HG02938 (cell line): ENCODE measurements around the gene EIF4G2.
"Not testable (repeated sequence)": the region's sequence is repeated elsewhere in the genome, so short reads cannot be mapped to it uniquely, and the experiment has no call there.

Source experiments
- ATAC-seq: cut with Tn5 transposase; IDR thresholded peaks from one replicate; pipeline ENCODE4 v1.9.1; 2021; ENCODE audit warnings: mild to moderate bottlenecking, moderate library complexity; ENCODE audit not compliant: unreplicated experiment

EIF4G2 gene

GRCh38 chr11:10808553-10809372 lies at the start of gene EIF4G2:
Gene EIF4G2 (minus strand): TSS chr11:10808926.
- ATAC-seq = peak; percentile 90

DNA sequence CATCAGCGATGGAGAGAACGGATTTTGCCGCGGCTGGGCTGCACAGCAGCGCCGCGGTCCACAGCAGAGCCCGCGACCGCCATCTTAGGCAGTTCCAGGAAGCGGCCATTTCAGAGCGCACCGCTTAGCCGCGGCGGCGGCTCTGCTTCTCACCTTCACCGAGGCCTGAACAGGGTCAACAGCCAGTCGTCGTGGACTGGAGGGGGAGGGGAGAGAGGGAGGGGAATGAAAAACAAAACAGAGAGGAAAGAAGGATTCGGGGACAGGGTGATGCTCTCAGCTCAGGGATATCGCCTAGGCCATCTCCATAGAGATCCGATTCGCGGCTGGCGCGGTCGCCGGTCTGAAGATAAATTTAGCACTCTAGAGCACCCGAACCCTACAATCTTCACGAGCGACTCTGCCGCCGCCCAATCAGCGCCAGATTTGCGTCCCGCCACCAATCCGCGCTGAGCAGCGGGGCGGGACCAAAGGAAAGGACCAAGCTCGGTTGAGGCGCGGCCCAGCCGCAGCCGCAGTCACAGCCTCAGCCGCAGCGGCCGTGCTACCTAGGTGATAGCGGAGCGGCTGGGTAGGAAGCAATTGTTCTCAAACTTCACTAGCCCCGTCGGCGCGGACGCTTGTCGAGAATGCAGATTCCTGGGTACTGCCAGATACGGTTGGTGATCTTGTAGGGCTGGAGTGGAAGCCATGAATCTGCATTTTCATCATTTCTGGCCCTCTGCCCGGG lies 49.1 kb upstream of the EIF4G2 start, which contains the start of gene ZBED5:
Gene ZBED5 (minus strand): TSS at position 345 of the 730 bp plus-strand sequence. CDS start 3,108 bp downstream, outside the sequence.
- ATAC-seq = peak; percentile 94

DNA sequence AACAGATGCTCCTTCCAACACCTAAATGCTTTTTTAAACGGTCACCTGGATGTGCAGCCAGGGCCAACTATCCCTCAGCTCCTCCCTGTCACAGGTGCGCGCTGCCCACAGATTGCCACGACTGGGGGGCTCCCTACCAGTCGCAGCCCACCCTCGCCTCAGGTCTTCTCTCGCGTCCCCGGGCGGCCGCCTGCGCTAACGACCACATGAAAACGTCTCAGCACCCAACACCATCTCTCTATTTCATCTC lies 48.7 kb upstream of the EIF4G2 start:
- no peak for ATAC-seq

GRCh38 chr11:10856689-10857458 lies 48.1 kb upstream of the EIF4G2 start:
- ATAC-seq = no peak

- no peak for ATAC-seq
Observed at GRCh38 chr11:10855295-10855694, 46.6 kb upstream of the EIF4G2 start.

- ATAC-seq = no peak
Observed at GRCh38 chr11:10847960-10848860, 39.5 kb upstream of the EIF4G2 start.

DNA sequence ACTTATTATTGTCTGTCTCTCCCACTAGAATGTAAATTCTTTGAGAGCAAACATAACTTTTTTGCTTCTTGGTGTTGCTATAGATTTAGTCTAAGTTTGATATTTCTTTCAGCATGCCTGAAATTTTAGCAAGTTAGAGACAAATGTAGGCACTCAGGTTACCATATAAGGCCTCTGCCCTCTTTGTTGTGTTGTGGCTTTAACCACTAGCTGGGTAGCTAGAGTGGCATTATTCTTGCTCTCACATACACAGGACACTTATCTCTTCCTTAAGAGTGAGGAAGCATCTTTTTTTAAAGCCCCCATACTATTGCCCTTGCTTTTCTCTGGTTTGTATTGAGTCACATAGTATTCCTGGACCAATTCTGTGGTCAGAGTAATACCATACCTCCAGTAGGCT lies 37.9 kb upstream of the EIF4G2 start:
- ATAC-seq = no peak

GRCh38 chr11:10845589-10845988 lies 36.9 kb upstream of the EIF4G2 start:
- ATAC-seq = no peak

- no peak for ATAC-seq
Observed at GRCh38 chr11:10844796-10845195, 36.1 kb upstream of the EIF4G2 start.

GRCh38 chr11:10844356-10844755 lies 35.6 kb upstream of the EIF4G2 start:
- ATAC-seq = no peak

DNA sequence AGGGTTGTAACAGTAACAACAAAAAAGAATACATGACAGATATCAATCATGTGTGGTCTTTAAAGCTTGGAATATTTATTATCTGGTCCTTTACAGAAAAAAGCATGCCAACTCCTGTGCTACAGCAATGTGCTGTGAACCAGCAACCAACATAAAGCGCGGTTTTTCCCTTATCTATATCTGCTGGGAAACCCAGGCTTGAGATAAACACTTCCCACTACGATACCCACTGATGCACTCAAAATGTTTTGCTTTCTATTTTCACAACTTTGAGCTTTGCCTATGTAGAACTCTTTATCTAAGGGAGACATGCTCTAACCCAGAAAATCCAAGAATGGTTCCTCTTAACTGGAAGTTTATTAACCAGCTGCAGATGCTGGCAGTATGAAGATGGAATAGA lies 30.2 kb upstream of the EIF4G2 start:
- no peak for ATAC-seq

DNA sequence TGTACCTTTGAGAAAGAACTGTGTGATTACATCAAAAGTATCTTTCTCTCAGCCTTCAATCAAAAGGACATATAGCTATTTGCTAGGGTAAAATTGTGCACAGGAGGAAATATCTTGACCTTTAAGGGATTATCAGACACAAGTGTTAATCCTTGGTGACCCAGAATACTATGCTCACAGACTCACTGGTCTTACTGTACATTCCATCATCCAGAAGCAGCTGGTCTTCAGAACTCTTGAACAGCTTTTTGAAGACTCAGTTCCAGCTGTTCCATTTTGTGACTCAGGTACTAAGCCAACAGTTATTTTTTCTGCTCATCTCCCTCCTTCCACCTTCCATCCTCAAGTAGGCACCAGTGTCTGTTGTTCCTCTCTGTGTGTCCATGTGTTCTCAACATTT lies 29.4 kb upstream of the EIF4G2 start:
- no peak for ATAC-seq

GRCh38 chr11:10836884-10837283 lies 28.2 kb upstream of the EIF4G2 start:
- ATAC-seq = not testable (repeated sequence)

GRCh38 chr11:10829139-10829538 lies 20.4 kb upstream of the EIF4G2 start:
- ATAC-seq = no peak

DNA sequence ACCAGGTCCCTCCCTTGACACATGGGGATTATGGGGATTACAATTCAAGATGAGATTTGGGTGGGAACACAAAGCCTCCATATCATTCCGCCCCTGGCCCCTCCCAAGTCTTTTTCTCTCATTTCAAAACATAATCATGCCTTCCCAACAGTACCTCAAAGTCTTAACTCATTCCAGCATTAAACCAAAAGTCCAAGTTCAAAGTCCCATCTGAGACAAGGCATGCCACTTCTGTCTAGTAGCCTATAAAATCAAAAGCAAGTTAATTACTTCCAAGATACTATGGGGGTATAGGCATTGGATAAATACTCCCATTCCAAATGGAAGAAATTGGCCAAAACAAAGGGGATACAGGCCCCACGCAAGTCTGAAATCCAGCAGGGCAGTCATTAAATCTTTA lies 19.7 kb upstream of the EIF4G2 start:
- no peak for ATAC-seq

- ATAC-seq = no peak
Observed at GRCh38 chr11:10824888-10825287, 16.2 kb upstream of the EIF4G2 start.

- ATAC-seq = no peak
Observed at GRCh38 chr11:10823152-10823579, 14.4 kb upstream of the EIF4G2 start.

DNA sequence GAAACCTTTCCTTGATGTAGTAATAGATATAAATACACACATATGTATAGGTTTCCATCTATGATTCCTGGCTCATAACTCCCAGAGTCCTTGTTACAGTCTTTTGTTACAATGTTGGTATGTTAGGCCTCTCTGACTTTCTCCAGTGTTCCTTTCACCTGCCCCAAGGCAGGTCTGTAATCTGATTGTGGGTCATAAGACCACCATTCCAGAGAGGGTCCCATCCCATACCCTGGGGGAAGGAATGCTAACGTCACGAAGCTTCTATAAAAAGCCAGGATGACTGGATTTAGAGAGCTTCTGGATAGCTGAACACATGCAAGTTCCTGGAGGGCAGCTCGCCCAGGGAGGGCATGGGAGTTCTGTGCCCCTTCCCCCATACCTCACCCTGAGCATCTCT lies 13.8 kb upstream of the EIF4G2 start:
- ATAC-seq = not testable (repeated sequence)

DNA sequence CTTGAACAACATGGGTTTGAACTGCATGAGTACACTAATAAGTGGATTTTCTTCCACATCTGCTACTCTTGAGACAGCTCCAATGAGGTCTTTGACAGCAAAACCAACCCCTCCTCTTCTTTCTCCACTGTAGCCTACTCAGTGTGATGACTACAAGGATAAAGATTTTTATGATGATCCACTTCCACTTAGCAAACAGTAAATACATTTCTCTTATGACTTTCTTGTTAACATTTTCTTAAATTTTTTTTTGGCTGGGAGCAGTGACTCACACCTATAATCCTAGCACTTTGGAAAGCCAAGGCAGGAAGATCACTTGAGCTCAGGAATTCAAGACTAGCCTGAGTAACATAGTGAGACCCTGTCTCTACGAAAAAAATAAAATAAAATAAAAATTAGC lies 9.9 kb upstream of the EIF4G2 start:
- no peak for ATAC-seq

DNA sequence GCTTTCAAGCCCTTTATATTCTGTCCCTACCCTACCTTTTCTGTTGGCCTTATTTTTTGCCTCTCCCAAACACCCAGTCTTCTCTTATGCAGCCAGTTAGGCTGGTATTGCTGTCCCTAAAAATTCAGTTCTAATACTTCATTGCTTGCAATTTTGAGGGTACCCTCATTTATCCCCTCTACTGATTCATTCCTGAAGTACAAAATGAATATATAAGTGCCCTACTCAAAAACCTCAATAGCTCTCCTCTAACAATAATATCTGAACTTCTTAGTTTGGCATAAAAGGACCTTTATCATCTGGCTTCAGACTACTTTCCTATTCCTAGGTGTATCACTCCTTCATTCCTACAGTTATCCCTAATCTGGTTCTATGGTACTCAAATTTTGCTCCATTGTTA lies 5.2 kb upstream of the EIF4G2 start:
- ATAC-seq = no peak
